HCT116 (cell line): ENCODE results near the gene PIK3R4.

ENCODE experiments used
- CEBPB ChIP-seq: IDR thresholded peaks from 2 replicates; pipeline ENCODE4 v1.6.1; 2012; ENCODE audit warnings: low read depth
- EGR1 ChIP-seq: IDR thresholded peaks from 2 replicates; pipeline ENCODE4 v1.6.1; 2012; ENCODE audit warnings: low read depth
- EZH2 ChIP-seq: fragments of 200-600 bp; sonication (generic); IDR thresholded peaks from 2 replicates; pipeline ENCODE4 v1.6.1; 2017; ENCODE audit warnings: antibody characterized with exemption, mixed run types
- EZH2phosphoT487 ChIP-seq: fragments of 200-600 bp; IDR thresholded peaks from 2 replicates; pipeline ENCODE4 v1.6.1; 2018; ENCODE audit warnings: antibody characterized with exemption, borderline replicate concordance
- FOSL1 ChIP-seq: IDR thresholded peaks from 2 replicates; pipeline ENCODE4 v1.6.1; 2012; ENCODE audit warnings: low read depth
- POLR2A ChIP-seq: IDR thresholded peaks from 2 replicates; pipeline ENCODE4 v1.7.0; 2011; ENCODE audit warnings: borderline replicate concordance; ENCODE audit not compliant: insufficient read depth, insufficient read length; ENCODE audit errors: extremely low read depth
- POLR2AphosphoS5 ChIP-seq: IDR thresholded peaks from 2 replicates; pipeline ENCODE4 v1.6.1; 2011; ENCODE audit warnings: mild to moderate bottlenecking, low read depth, low read length, moderate library complexity
- RAD21 ChIP-seq: IDR thresholded peaks from 2 replicates; pipeline ENCODE4 v1.6.1; 2012; ENCODE audit warnings: low read depth, mild to moderate bottlenecking
- SIN3A ChIP-seq: IDR thresholded peaks from 2 replicates; pipeline ENCODE4 v1.6.1; 2012; ENCODE audit warnings: low read depth
- SRF ChIP-seq: IDR thresholded peaks from 2 replicates; pipeline ENCODE4 v1.6.1; 2012; ENCODE audit warnings: low read depth
- YY1 ChIP-seq: IDR thresholded peaks from 2 replicates; pipeline ENCODE4 v1.6.1; 2011; ENCODE audit warnings: low read length, low read depth, moderate library complexity, mild to moderate bottlenecking; ENCODE audit not compliant: insufficient replicate concordance; ENCODE audit errors: extremely low read depth
- TF ChIP-seq, protein P1 (sequence below), 3 experiments: fragments of 200-600 bp in 1 of 3; sonication (generic) in 1 of 3; IDR thresholded peaks in 2 of 3; conservative IDR thresholded peaks in 1 of 3; 2 replicates each; pipeline ENCODE4 v1.5.1; 2012 to 2017; ENCODE audit warnings: low read depth in 2 of 3, low read length in 2 of 3, antibody characterized with exemption in 1 of 3, borderline replicate concordance in 1 of 3, control low read depth in 1 of 3, mild to moderate bottlenecking in 1 of 3, mixed read lengths in 1 of 3, mixed run types in 1 of 3, moderate library complexity in 1 of 3; ENCODE audit not compliant: insufficient read depth in 1 of 3
- TF ChIP-seq, protein P2 (sequence below): IDR thresholded peaks from 2 replicates; pipeline ENCODE4 v1.6.1; 2012
- TF ChIP-seq, protein P3 (sequence below): IDR thresholded peaks from 2 replicates; pipeline ENCODE4 v1.6.1; 2012

DNA sequence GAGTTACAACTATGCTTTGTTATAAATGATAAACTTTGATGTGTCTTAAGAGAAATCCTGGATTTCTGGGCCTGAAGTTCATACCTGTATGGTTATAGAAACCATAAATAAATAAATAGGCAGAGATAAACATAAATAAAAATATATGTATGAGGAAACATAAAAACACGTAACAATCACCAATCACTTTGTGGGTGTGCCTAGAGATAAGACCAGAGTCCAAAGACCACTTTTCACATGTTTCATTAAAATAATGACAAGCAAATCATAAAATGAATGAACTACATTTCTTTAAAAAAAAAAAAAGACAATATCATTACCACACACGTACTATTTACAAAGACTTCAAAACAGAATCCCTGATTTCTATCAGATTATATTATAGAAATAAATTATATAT lies 14.1 kb downstream of the PIK3R4 start:
- TF ChIP-seq EZH2phosphoT487 (no peak), POLR2A (no peak), SRF (no peak), POLR2AphosphoS5 (no peak), EGR1 (no peak), SIN3A (no peak), FOSL1 (no peak), EZH2 (no peak), RAD21 (no peak), CEBPB (no peak), YY1 (no peak)
- TF ChIP-seq, protein P1, sequence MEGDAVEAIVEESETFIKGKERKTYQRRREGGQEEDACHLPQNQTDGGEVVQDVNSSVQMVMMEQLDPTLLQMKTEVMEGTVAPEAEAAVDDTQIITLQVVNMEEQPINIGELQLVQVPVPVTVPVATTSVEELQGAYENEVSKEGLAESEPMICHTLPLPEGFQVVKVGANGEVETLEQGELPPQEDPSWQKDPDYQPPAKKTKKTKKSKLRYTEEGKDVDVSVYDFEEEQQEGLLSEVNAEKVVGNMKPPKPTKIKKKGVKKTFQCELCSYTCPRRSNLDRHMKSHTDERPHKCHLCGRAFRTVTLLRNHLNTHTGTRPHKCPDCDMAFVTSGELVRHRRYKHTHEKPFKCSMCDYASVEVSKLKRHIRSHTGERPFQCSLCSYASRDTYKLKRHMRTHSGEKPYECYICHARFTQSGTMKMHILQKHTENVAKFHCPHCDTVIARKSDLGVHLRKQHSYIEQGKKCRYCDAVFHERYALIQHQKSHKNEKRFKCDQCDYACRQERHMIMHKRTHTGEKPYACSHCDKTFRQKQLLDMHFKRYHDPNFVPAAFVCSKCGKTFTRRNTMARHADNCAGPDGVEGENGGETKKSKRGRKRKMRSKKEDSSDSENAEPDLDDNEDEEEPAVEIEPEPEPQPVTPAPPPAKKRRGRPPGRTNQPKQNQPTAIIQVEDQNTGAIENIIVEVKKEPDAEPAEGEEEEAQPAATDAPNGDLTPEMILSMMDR (IDR thresholded peaks at IDR 0.05 in 2 of 3, conservative IDR thresholded peaks at IDR 0.05 in 1 of 3; ENCODE audit: borderline replicate concordance in 1 of 3, insufficient read depth in 1 of 3, low read depth in 2 of 3, low read length in 2 of 3) = no peak
- TF ChIP-seq, protein P2, sequence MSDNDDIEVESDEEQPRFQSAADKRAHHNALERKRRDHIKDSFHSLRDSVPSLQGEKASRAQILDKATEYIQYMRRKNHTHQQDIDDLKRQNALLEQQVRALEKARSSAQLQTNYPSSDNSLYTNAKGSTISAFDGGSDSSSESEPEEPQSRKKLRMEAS = no peak
- TF ChIP-seq, protein P3, sequence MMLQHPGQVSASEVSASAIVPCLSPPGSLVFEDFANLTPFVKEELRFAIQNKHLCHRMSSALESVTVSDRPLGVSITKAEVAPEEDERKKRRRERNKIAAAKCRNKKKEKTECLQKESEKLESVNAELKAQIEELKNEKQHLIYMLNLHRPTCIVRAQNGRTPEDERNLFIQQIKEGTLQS = no peak
